K562 (cell line): ENCODE results near the gene LZTR1. TPM values are rescaled to one million over a fixed set of nuclear protein-coding genes. Genes with fewer than 3 reads are reported as not detected.

Source experiments
- BHLHE40 ChIP-seq: IDR thresholded peaks from 2 replicates; pipeline ENCODE4 v1.6.1; 2011; ENCODE audit warnings: low read length, improper control_type of control experiment
- ELF4 ChIP-seq: fragments of 450-650 bp; formaldehyde crosslinking; IDR thresholded peaks from 2 replicates; pipeline ENCODE4 v1.4.0; 2022; ENCODE audit warnings: missing genetic modification characterization
- ETV6 ChIP-seq, 3 experiments: fragments of 150-350 bp in 1 of 3; sonication (generic) in 1 of 3; formaldehyde crosslinking in 1 of 3; IDR thresholded peaks; 2 replicates each; pipeline versions ENCODE4 v1.6.1 to v1.8.0; 2014 to 2022; ENCODE audit warnings: borderline replicate concordance in 2 of 3, low read depth in 2 of 3, antibody characterized with exemption in 1 of 3, low read length in 1 of 3, mild to moderate bottlenecking in 1 of 3, missing genetic modification reagents in 1 of 3
- FOXK1 ChIP-seq: sonication (generic); formaldehyde crosslinking; IDR thresholded peaks from 2 replicates; pipeline ENCODE4 v1.8.0; 2022; ENCODE audit warnings: missing genetic modification reagents, mild to moderate bottlenecking, borderline replicate concordance
- MAFK ChIP-seq: IDR thresholded peaks from 2 replicates; pipeline ENCODE4 v1.6.1; 2011; ENCODE audit warnings: low read length, improper control_type of control experiment
- PYGO2 ChIP-seq: fragments of 450-650 bp; IDR thresholded peaks from 2 replicates; pipeline ENCODE4 v1.6.1; 2016; ENCODE audit warnings: mild to moderate bottlenecking, missing genetic modification characterization, moderate library complexity, missing compliant biosample characterization
- TBL1XR1 ChIP-seq, 2 experiments: IDR thresholded peaks; 2 replicates each; pipeline ENCODE4 v1.6.1; 2012; ENCODE audit warnings: improper control_type of control experiment in 2 of 2, low read length in 2 of 2, mild to moderate bottlenecking in 1 of 2
- ZFP36 ChIP-seq: fragments of 150-350 bp; IDR thresholded peaks from 2 replicates; pipeline ENCODE4 v1.6.1; 2018; ENCODE audit warnings: low read length, low read depth; ENCODE audit not compliant: partially characterized antibody
- polyA plus RNA-seq, 8 experiments: library from polyadenylated mRNA; depleted of rRNA in 4 of 8; stranded (reverse) in 5 of 8; unstranded in 3 of 8; fragments of >200 nt; fragmentation: Nextera tagmentation in 2 of 8; fragmentation: Illumina TruSeq in 1 of 8; extraction: Ambion mirVana in 2 of 8; extraction: Trizol in 1 of 8; gene quantifications; 2 replicates each; pipeline versions ENCODE4 v1.2.1 to v1.2.3, GENCODE V29; 2011 to 2014; ENCODE audit warnings: inconsistent platforms in 1 of 8, missing spikeins in 1 of 8
- total RNA-seq, 7 experiments: library from RNA; depleted of rRNA in 6 of 7; stranded (reverse); fragments of >200 nt in 6 of 7; fragmentation: Illumina TruSeq in 2 of 7; extraction: Trizol in 2 of 7; gene quantifications; 2 replicates each; pipeline versions ENCODE4 v1.2.1 to v1.2.3, GENCODE V29; 2011 to 2021; ENCODE audit warnings: low replicate concordance in 1 of 7
- TF ChIP-seq, protein P1 (sequence below): fragments of 450-650 bp; formaldehyde crosslinking; IDR thresholded peaks from 2 replicates; pipeline ENCODE4 v1.4.0; 2020; ENCODE audit warnings: mild to moderate bottlenecking, moderate library complexity
- TF ChIP-seq, protein P2 (sequence below): fragments of 450-650 bp; IDR thresholded peaks from 2 replicates; pipeline ENCODE4 v1.6.1; 2016; ENCODE audit warnings: low read depth
- TF ChIP-seq, protein P3 (sequence below): sonication (generic); formaldehyde crosslinking; IDR thresholded peaks from 2 replicates; pipeline ENCODE4 v1.8.0; 2023; ENCODE audit warnings: missing genetic modification reagents, mild to moderate bottlenecking, borderline replicate concordance

LZTR1 gene
- total and polyA plus RNA-seq, 9 of the 15 experiments (the other 6 are each of a cell fraction or from before 2014, with no cell fraction given): 2.2 to 135 (median 63.0) TPM

DNA sequence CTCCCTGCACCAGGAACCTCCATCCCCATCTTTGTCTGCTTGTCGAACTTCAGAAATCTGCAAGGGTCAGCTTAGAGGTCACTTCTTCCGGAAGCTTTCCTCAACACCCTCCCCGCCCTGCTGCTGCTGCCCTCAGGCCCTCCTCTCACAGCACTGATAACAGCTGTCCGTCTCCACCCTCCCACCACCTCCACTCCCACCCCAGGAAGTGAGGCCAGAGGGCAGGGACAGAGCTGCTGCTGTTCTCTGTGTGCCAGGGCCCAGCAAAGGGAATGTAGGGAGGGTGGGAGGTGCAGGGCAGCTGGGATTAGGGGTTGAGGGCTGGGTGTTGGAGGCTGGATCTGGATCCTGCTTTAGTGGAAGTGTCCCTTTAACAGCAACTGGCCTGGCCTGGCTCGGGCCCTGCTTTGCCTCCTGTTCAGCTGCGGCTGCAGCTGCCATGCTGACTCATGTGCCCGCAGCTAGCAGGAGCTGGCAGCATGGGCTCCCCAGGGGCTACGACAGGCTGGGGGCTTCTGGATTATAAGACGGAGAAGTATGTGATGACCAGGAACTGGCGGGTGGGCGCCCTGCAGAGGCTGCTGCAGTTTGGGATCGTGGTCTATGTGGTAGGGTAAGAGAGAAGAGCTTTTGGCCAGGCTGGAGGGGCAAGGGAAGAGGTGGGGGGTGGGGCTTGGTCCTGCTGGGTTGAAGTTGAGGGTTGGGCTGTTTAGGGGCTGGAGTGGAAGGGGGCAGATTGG, 32.8 kb downstream of the LZTR1 start, which contains the start of gene P2RX6 (continued):
- peak; percentile 57 for TF ChIP-seq BHLHE40
- TF ChIP-seq ETV6 (IDR thresholded peaks at IDR 0.05; ENCODE audit: borderline replicate concordance in 1 of 2, low read depth in 2 of 2, low read length in 1 of 2): 0 out of 4 replicates have a peak, but pooled peaks of 1 of the 2 experiments have one; percentile 29
- no peak for TF ChIP-seq ETV6 (CRISPR knock-in tag; IDR thresholded peaks at IDR 0.05; ENCODE audit: borderline replicate concordance)
- no peak for TF ChIP-seq PYGO2
- TF ChIP-seq TBL1XR1 (IDR thresholded peaks at IDR 0.05; ENCODE audit: low read length in 2 of 2): peak; percentile 40 to 95; a peak in 3 of 4 replicates
- TF ChIP-seq ZFP36: no peak
- TF ChIP-seq ELF4 (CRISPR knock-in tag): peak; percentile 99
- TF ChIP-seq MAFK: peak; percentile 62; the same call in 1 of the 2 replicates
- TF ChIP-seq, protein P1, sequence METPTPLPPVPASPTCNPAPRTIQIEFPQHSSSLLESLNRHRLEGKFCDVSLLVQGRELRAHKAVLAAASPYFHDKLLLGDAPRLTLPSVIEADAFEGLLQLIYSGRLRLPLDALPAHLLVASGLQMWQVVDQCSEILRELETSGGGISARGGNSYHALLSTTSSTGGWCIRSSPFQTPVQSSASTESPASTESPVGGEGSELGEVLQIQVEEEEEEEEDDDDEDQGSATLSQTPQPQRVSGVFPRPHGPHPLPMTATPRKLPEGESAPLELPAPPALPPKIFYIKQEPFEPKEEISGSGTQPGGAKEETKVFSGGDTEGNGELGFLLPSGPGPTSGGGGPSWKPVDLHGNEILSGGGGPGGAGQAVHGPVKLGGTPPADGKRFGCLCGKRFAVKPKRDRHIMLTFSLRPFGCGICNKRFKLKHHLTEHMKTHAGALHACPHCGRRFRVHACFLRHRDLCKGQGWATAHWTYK (CRISPR knock-in tag): peak; percentile 77; the same call in 1 of the 2 replicates
- TF ChIP-seq, protein P2, sequence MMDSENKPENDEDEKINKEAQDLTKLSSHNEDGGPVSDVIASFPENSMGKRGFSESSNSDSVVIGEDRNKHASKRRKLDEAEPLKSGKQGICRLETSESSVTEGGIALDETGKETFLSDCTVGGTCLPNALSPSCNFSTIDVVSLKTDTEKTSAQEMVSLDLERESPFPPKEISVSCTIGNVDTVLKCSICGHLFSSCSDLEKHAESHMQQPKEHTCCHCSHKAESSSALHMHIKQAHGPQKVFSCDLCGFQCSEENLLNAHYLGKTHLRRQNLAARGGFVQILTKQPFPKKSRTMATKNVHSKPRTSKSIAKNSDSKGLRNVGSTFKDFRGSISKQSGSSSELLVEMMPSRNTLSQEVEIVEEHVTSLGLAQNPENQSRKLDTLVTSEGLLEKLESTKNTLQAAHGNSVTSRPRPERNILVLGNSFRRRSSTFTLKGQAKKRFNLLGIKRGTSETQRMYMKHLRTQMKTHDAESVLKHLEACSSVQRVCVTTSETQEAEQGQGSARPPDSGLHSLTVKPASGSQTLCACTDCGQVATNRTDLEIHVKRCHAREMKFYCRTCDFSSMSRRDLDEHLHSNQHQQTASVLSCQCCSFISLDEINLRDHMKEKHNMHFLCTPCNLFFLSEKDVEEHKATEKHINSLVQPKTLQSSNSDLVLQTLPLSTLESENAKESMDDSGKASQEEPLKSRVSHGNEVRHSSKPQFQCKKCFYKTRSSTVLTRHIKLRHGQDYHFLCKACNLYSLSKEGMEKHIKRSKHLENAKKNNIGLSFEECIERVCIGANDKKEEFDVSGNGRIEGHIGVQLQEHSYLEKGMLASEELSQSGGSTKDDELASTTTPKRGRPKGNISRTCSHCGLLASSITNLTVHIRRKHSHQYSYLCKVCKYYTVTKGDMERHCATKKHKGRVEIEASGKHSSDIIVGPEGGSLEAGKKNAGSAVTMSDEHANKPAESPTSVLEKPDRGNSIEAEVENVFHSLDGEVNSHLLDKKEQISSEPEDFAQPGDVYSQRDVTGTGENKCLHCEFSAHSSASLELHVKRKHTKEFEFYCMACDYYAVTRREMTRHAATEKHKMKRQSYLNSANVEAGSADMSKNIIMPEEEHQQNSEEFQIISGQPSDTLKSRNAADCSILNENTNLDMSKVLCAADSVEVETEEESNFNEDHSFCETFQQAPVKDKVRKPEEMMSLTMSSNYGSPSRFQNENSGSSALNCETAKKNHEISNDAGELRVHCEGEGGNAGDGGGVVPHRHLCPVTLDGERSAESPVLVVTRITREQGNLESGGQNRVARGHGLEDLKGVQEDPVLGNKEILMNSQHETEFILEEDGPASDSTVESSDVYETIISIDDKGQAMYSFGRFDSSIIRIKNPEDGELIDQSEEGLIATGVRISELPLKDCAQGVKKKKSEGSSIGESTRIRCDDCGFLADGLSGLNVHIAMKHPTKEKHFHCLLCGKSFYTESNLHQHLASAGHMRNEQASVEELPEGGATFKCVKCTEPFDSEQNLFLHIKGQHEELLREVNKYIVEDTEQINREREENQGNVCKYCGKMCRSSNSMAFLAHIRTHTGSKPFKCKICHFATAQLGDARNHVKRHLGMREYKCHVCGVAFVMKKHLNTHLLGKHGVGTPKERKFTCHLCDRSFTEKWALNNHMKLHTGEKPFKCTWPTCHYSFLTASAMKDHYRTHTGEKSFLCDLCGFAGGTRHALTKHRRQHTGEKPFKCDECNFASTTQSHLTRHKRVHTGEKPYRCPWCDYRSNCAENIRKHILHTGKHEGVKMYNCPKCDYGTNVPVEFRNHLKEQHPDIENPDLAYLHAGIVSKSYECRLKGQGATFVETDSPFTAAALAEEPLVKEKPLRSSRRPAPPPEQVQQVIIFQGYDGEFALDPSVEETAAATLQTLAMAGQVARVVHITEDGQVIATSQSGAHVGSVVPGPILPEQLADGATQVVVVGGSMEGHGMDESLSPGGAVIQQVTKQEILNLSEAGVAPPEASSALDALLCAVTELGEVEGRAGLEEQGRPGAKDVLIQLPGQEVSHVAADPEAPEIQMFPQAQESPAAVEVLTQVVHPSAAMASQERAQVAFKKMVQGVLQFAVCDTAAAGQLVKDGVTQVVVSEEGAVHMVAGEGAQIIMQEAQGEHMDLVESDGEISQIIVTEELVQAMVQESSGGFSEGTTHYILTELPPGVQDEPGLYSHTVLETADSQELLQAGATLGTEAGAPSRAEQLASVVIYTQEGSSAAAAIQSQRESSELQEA: no peak
- TF ChIP-seq, protein P3, sequence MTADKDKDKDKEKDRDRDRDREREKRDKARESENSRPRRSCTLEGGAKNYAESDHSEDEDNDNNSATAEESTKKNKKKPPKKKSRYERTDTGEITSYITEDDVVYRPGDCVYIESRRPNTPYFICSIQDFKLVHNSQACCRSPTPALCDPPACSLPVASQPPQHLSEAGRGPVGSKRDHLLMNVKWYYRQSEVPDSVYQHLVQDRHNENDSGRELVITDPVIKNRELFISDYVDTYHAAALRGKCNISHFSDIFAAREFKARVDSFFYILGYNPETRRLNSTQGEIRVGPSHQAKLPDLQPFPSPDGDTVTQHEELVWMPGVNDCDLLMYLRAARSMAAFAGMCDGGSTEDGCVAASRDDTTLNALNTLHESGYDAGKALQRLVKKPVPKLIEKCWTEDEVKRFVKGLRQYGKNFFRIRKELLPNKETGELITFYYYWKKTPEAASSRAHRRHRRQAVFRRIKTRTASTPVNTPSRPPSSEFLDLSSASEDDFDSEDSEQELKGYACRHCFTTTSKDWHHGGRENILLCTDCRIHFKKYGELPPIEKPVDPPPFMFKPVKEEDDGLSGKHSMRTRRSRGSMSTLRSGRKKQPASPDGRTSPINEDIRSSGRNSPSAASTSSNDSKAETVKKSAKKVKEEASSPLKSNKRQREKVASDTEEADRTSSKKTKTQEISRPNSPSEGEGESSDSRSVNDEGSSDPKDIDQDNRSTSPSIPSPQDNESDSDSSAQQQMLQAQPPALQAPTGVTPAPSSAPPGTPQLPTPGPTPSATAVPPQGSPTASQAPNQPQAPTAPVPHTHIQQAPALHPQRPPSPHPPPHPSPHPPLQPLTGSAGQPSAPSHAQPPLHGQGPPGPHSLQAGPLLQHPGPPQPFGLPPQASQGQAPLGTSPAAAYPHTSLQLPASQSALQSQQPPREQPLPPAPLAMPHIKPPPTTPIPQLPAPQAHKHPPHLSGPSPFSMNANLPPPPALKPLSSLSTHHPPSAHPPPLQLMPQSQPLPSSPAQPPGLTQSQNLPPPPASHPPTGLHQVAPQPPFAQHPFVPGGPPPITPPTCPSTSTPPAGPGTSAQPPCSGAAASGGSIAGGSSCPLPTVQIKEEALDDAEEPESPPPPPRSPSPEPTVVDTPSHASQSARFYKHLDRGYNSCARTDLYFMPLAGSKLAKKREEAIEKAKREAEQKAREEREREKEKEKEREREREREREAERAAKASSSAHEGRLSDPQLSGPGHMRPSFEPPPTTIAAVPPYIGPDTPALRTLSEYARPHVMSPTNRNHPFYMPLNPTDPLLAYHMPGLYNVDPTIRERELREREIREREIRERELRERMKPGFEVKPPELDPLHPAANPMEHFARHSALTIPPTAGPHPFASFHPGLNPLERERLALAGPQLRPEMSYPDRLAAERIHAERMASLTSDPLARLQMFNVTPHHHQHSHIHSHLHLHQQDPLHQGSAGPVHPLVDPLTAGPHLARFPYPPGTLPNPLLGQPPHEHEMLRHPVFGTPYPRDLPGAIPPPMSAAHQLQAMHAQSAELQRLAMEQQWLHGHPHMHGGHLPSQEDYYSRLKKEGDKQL: no peak
- no peak for TF ChIP-seq FOXK1 (CRISPR knock-in tag)
